GM04503 (cell line): ENCODE measurements around the gene BMP6.
A peak's percentile ranks its signal among the peaks of the same experiment; 100 is the strongest.

Experiments used
- DNase-seq: peaks from one replicate; pipeline ENCODE4 v3.0.0-alpha.2; 2012; ENCODE audit warnings: low read depth

BMP6 gene

GRCh38 chr6:7720346-7720745, 5.6 kb upstream of the BMP6 start:
- no peak for DNase-seq

- DNase-seq: no peak
Measured at GRCh38 chr6:7721649-7722048, 4.2 kb upstream of the BMP6 start.

GRCh38 chr6:7723041-7723447, 2.9 kb upstream of the BMP6 start:
- no peak for DNase-seq

GRCh38 chr6:7723554-7723953, 2.3 kb upstream of the BMP6 start:
- DNase-seq: no peak

GRCh38 chr6:7725412-7725811, 487 bp upstream of the BMP6 start:
- DNase-seq: no peak

- DNase-seq: no peak
Measured at GRCh38 chr6:7726416-7727085, 652 bp downstream of the BMP6 start.

GRCh38 chr6:7727086-7727945, 1.4 kb downstream of the BMP6 start:
- DNase-seq: no peak

GRCh38 chr6:7727946-7728854, 2.3 kb downstream of the BMP6 start:
- no peak for DNase-seq

GRCh38 chr6:7728855-7729590, 3.1 kb downstream of the BMP6 start:
- no peak for DNase-seq

GRCh38 chr6:7730001-7730783, 4.3 kb downstream of the BMP6 start:
- no peak for DNase-seq

- DNase-seq: peak; percentile 82
Measured at GRCh38 chr6:7730784-7731227, 4.9 kb downstream of the BMP6 start.

- no peak for DNase-seq
Measured at GRCh38 chr6:7731294-7731693, 5.4 kb downstream of the BMP6 start.

GRCh38 chr6:7732228-7732627, 6.3 kb downstream of the BMP6 start:
- DNase-seq: no peak

GRCh38 chr6:7734707-7735383, 8.9 kb downstream of the BMP6 start:
- DNase-seq: no peak

- no peak for DNase-seq
Measured at GRCh38 chr6:7737106-7737505, 11.2 kb downstream of the BMP6 start.

GRCh38 chr6:7737867-7738266, 12.0 kb downstream of the BMP6 start:
- no peak for DNase-seq

GRCh38 chr6:7742223-7742785, 16.4 kb downstream of the BMP6 start:
- DNase-seq: no peak

GRCh38 chr6:7745942-7746341, 20.0 kb downstream of the BMP6 start:
- DNase-seq: no peak

- no peak for DNase-seq
Measured at GRCh38 chr6:7747016-7747415, 21.1 kb downstream of the BMP6 start.

GRCh38 chr6:7747433-7747832, 21.5 kb downstream of the BMP6 start:
- DNase-seq: no peak
